Measurements from ENCODE around the gene URM1.
A peak's percentile ranks its signal among the peaks of the same experiment; 100 is the strongest.

DNA sequence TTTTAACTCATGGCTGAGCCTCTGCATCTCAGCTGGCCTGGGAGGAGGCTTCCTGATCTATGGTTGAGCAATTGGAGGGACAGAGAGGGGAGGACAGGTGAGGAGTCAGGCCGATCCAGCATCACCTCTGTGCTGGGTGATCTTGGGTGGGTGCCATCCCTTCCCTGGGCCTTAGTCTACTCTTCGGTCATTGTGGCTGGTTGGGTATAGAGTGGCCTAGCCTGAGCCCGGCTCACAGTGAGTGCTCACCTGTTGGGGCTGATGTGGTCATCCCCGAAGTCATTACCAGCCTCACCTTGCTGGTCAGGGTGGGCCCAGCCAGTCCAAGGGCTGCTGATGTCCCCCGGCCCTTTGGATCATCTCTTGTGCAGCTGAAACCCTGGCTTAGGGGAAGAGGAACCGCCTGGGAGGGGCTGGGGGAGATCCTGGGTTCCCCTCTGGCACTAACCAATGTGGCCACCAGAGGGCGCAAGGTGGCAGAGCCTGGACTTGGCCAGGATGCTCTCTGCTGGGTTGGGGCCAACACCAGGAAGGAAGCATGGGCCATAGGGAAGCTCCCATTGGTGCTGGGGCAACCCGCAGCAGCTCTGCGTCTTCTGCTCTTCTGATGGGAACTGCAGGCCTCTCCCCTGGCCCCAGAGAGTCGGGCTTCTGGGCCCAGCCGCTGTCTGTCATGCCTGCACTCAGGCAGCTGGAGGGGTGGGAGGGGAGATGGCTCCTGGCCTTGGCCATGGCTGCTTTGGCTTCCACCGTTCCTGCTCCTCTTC, 67.4 kb downstream of the URM1 start:
- peak in 1 of 2 donors; percentile 29 for TF ChIP-seq POLR2AphosphoS5 (IDR thresholded peaks at IDR 0.05)
- TF ChIP-seq, protein P1, sequence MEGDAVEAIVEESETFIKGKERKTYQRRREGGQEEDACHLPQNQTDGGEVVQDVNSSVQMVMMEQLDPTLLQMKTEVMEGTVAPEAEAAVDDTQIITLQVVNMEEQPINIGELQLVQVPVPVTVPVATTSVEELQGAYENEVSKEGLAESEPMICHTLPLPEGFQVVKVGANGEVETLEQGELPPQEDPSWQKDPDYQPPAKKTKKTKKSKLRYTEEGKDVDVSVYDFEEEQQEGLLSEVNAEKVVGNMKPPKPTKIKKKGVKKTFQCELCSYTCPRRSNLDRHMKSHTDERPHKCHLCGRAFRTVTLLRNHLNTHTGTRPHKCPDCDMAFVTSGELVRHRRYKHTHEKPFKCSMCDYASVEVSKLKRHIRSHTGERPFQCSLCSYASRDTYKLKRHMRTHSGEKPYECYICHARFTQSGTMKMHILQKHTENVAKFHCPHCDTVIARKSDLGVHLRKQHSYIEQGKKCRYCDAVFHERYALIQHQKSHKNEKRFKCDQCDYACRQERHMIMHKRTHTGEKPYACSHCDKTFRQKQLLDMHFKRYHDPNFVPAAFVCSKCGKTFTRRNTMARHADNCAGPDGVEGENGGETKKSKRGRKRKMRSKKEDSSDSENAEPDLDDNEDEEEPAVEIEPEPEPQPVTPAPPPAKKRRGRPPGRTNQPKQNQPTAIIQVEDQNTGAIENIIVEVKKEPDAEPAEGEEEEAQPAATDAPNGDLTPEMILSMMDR (IDR thresholded peaks at IDR 0.05), result peak; percentile 88 to 99 (median 93)
- no peak for TF ChIP-seq EP300 (IDR thresholded peaks at IDR 0.05)
- TF ChIP-seq POLR2A (IDR thresholded peaks at IDR 0.05), result no peak

Data from upper lobe of left lung (tissue), 4 donors.